Measurements from ENCODE around the gene HNRNPA3.
"Not testable (repeated sequence)": the region's sequence is repeated elsewhere in the genome, so short reads cannot be mapped to it uniquely, and the experiment has no call there.

HNRNPA3 gene

GRCh38 chr2:177257471-177257870 lies 44.9 kb downstream of the HNRNPA3 start:
- no peak for DNase-seq

- DNase-seq = no peak
Measured at GRCh38 chr2:177258059-177258458, 45.5 kb downstream of the HNRNPA3 start.

DNA sequence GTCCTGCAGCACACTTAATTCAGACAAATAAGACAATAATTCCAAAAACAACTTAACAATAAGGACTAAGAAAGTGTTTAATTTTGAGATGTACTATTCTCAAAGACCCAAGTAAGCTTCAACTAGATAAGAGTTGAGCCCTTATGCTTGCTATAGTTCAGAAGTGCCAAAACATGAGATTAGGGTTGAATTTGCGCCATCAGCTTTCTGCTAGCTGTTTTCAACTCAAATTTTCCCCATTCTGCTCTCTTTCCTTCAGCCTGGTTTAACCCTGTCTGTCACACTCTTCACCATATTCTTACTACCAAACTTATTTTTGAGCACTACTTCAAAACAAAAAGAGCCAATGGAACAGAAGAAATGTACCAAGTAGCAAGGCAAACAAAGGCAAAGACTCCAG lies 47.8 kb downstream of the HNRNPA3 start:
- DNase-seq = no peak

DNA sequence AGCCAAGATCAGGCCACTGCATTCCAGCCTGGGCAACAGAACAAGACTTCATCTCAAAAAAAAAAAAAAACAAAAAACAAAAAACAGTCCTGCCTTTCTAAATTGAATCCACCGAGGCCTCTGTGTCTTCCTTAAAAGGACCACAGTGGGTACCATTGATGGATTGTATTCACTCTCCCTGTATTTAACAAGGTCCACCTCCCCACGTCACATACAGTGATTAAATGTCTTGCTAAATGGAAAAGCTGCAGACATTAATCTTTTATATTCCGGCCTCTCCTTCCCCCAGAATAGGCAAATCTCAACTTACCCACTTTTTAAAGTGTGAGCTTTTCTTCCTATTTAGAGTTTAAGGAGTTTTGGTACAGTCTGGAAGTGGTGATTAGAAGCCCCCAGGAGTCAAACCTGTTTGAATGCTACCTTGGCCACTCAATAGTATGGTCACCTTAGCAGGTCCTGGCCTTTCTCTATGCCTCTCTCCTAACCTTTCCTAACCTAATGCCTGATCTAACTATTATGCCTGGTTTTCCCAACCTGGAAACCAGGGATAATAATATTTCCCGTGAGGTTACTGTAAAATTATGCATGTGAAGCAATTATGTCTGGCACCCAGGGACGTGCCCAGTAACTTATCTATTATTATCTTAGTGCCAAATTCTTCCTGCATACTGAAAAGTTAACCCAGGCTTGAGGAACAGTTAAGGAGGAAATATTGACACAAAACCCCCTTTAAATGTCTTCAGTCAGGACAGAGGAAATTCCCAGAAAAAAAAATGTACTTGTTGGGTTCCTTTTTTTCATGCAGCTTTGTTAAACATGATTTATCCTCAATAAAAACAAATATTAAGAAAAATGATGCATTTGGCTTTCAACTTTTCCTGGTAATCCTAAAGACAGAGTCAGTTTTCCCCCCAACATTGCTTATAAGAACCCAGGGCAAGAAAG lies 48.8 kb downstream of the HNRNPA3 start:
- DNase-seq = no peak

DNA sequence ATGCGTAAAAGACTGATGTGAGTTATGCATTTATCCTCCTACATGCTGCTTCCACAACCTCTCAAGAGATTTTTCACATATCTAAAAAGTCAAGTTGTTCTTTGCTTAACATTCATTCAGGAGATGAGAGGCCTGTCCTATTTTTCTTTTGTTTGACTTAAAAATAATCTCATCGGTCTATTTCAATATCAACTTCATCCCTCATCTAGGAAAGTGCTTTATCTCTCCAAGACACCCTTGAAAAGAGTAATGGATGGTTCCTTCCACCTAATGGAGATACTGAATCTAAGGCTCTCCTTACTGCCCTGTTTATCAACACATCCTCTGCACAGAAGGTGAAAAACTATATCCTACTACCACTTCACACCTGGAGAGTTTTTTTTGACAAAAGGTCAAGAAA lies 49.5 kb downstream of the HNRNPA3 start:
- DNase-seq = no peak

- no peak for DNase-seq
Measured at GRCh38 chr2:177262958-177263450, 50.4 kb downstream of the HNRNPA3 start.

GRCh38 chr2:177263451-177264208 lies 51.0 kb downstream of the HNRNPA3 start:
- peak; percentile 93 for DNase-seq

DNA sequence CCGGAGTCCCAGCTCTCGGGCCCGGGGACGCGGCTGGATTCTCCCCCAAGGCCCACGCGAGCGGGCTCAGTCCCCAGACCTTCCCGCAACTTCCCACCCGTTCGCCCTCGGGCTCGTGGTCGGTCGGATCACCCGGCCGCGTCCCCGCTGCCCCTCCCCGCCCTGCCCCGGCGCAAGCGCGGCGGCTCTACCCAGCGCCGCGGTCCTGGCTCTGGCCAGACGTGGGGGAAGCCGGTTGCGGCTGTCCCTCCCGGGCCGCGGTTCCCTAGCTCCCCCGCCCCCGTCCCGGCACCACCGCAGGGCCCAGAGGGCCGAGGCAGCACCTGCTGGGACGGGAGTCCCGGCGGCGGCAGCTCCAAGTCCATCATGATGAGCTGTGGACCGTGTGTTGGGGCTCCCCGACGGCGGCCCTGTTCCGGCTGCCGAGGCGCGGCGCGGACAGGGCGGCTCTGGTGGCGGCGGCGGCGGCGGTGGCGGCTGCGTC lies 51.7 kb downstream of the HNRNPA3 start:
- DNase-seq = no peak

DNA sequence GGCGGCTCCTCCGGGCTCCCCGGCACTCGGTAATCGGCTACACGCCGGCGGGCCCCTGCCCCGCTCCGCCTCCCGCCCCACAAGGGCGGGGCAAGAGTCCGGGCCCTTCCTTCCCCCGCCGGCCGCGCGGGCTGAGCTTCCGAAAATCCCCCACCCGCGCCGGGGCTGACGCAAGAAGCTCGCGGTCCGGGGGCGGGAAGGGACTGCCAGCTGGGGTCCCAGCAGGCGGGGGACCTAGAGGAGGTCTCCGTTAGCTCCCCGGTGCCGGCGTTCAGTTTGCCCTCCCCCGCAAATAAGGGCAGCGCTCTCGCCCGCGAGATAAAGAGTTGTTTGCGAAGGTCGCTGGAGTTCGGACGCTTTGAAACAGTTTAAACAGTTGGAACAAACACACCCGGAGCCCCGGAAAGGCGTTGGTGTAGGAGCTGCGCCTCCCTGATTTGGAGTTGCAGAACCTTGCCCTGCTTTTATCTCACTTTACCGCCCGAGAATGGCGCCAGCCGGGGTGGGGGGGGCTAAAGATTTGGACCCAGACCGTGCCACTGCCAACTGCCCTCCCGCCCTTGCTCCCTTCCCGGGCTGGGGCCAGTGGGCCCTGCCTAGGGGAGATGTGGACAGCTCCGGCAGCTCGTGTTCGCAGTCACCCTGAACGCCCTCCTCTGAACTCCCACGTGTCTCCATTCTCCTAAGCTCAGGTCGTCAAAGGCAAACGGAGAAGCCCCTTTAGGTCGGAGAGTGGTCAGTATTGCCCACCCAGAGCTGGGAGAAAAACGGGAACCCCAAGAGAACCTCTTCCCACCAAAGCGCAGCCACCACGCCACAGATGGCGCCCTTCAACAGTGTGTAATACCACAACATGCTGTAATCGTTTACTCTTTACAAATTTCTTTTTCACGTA lies 52.3 kb downstream of the HNRNPA3 start, which contains the start of gene NFE2L2:
Gene NFE2L2 (minus strand): TSS at position 35 of the 895 bp plus-strand sequence. CDS start 151 bp downstream, outside the sequence.
- peak; percentile 97 for DNase-seq

GRCh38 chr2:177265824-177266817 lies 53.5 kb downstream of the HNRNPA3 start:
- no peak for DNase-seq

DNA sequence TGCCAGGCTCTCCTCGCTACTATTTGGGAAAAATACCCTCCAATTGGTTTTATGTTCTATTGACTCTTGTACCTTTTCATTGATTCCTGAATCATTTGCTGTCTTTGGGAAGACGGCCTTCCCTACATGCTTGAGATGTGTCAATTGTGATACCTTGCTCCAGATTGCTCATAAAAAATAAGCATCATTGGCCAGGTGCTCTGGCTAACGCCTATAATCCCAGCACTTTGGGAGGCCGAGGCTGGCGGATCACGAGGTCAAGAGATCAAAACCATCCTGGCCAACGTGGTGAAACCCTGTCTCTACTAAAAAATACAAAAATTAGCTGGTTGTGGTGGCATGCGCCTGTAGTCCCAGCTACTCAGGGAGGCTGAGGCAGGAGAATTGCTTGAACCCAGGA lies 54.4 kb downstream of the HNRNPA3 start:
- not testable (repeated sequence) for DNase-seq

DNA sequence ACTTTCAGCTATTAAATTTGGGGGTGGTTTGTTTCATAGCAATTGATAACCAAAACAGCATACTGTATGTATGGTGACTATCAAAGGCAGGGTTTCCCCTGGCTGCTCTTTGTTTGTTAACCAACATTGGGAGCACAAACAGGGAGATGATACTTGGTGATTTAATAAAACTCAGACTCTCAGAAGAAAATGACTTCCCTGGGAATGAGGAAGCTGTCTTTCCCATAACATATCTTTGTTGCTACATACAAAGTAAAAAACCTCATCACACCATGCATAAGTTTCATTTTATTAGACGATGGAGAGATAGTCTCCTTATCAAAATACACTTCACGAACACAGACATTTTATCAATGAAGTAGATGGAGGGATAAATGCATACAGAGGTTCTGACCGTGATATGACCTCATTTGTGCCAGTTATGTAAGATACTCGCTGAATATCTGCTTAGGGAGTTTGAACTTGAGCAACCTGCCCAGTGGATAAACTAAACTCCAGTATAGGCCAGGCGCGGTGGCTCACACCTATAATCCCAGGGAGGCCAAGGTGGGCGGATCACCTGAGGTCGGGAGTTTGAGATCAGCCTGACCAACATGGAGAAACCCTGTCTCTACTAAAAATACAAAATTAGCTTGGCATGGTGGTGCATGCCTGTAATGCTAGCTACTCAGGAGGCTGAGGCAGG lies 55.7 kb downstream of the HNRNPA3 start:
- no peak for DNase-seq

DNA sequence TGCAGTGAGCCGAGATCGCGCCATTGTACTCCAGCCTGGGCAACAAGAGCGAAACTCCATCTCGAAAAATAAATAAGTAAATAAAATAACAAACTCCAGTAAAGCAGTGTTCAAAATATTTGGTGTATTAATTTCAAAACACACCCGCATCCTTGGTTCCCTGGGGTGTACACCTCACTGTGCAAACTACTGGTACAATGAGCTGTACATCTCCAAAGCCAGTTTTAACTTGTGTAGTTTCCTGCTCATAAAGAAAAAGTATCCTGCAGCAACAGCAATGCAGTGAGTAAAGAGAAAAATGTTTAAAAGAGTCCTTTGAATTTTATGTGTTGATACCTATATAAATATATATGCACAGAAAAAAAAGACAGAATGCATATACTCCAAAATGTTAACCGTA lies 56.3 kb downstream of the HNRNPA3 start:
- DNase-seq = no peak

- DNase-seq = no peak
Measured at GRCh38 chr2:177270531-177270930, 57.9 kb downstream of the HNRNPA3 start.

DNA sequence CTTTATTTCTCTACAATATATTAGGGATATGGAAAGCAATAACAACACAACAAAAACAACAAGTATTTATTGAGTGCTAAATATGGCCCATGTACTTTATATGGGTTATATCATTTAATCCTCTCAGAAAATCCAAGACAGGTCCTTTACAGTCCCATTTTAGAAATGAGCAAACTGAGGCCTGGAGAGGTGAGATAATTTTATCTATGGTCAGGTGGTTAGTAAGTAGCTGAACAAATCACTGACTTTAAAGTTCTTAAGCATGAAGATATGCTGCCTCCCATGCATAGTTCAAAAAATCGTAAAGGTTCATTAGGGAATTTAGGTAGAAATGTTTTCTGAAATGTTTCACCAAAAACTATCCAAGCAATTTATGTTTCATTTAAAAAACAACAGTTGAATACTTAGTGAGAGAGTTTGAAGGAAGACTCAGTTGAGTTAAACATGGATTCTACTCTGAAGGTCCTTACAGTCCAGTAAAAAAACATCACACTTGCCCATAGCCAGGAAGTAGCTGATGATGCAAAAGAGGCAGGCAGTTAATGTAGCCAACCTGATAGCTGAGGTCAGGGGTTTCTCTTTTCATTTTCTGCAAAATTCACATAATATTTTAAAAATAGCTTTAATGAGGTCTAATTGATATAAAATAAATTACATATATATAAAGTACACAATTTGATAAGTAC lies 59.5 kb downstream of the HNRNPA3 start:
- DNase-seq = no peak

GRCh38 chr2:177272765-177273164 lies 60.2 kb downstream of the HNRNPA3 start:
- DNase-seq = no peak

- DNase-seq = no peak
Measured at GRCh38 chr2:177273408-177273807, 60.8 kb downstream of the HNRNPA3 start.

All from stimulated activated CD4-positive, alpha-beta T cell treated with anti-CD3 and anti-CD28 coated beads, Interleukin-12 subunit alpha, Interleukin-12 subunit beta, amount 100 ng/mL, for 4 hours (primary cell).